IMR-90 (cell line): ENCODE measurements around the gene YEATS4. TPM values are rescaled to one million over a fixed set of nuclear protein-coding genes. Genes with fewer than 3 reads are reported as not detected.

ENCODE experiments used
- ATAC-seq: fragments of 200-7000 bp; cut with Tn5 transposase; 2 replicates; pipeline ENCODE4 v1.9.1; 2020; ENCODE audit warnings: low read depth, mild to moderate bottlenecking, moderate library complexity
- BruUV-seq: library from RNA; stranded (reverse); fragments of 400-500 nt; replicated peaks from 2 replicates; lab custom pipeline; 2021; lab: Mats Ljungman, UMichigan
- CTCF ChIA-PET: fragments of 300-600 bp; formaldehyde crosslinking; extraction: SDS; loops from one replicate; lab custom pipeline; 2021; ENCODE audit warnings: antibody characterized with exemption; lab: Yijun Ruan, JAX
- POLR2A ChIA-PET: fragments of 300-600 bp; sonication (Branson Sonifier 250); formaldehyde crosslinking; loops from one replicate; lab custom pipeline; 2022; ENCODE audit warnings: antibody characterized with exemption; ENCODE audit not compliant: unreplicated experiment; lab: Charles Lee
- DNase-seq: peaks from one replicate; pipeline ENCODE4 v3.0.0; 2013
- H2AFZ ChIP-seq: replicated peaks from 2 replicates; pipeline ENCODE3; 2013; ENCODE audit warnings: low read length, mild to moderate bottlenecking; ENCODE audit not compliant: poor library complexity
- H2AK5ac ChIP-seq: 2 replicates; pipeline ENCODE4 v1.6.1; 2013; ENCODE audit warnings: low read depth, low read length, inconsistent platforms
- H2AK9ac ChIP-seq: replicated peaks from 2 replicates; pipeline ENCODE3; 2013; ENCODE audit warnings: mild to moderate bottlenecking, low read depth, low read length, moderate library complexity; ENCODE audit not compliant: poor library complexity
- H2BK120ac ChIP-seq: 2 replicates; pipeline ENCODE4 v1.6.1; 2013; ENCODE audit warnings: low read depth, low read length, inconsistent platforms
- H2BK15ac ChIP-seq: 3 replicates; pipeline ENCODE4 v1.6.1; 2013; ENCODE audit warnings: low read depth, low read length, inconsistent platforms
- H2BK20ac ChIP-seq: 2 replicates; pipeline ENCODE4 v1.6.1; 2013; ENCODE audit warnings: low read depth, mild to moderate bottlenecking, inconsistent platforms, low read length, moderate library complexity
- H2BK5ac ChIP-seq: 2 replicates; pipeline ENCODE4 v1.6.1; 2013; ENCODE audit warnings: mild to moderate bottlenecking, low read depth, low read length, inconsistent platforms; ENCODE audit not compliant: poor library complexity, severe bottlenecking
- H3K14ac ChIP-seq: replicated peaks from 2 replicates; pipeline ENCODE4 v1.6.1; 2013; ENCODE audit warnings: low read depth, low read length, inconsistent platforms
- H3K18ac ChIP-seq: 2 replicates; pipeline ENCODE4 v1.6.1; 2013; ENCODE audit warnings: low read depth, low read length, control low read depth
- H3K23ac ChIP-seq: 2 replicates; pipeline ENCODE4 v1.6.1; 2013; ENCODE audit warnings: low read depth, low read length, inconsistent platforms
- H3K27ac ChIP-seq: 2 replicates; pipeline ENCODE4 v1.5.1; 2013; ENCODE audit warnings: mild to moderate bottlenecking, control low read depth, low read length; ENCODE audit not compliant: insufficient read depth
- H3K27me3 ChIP-seq: 2 replicates; pipeline ENCODE4 v1.6.1; 2013; ENCODE audit warnings: low read length; ENCODE audit not compliant: control insufficient read depth, insufficient read depth
- H3K36me3 ChIP-seq: 2 replicates; pipeline ENCODE4 v1.6.1; 2013; ENCODE audit warnings: low read length, mixed read lengths; ENCODE audit not compliant: control insufficient read depth, insufficient read depth
- H3K4ac ChIP-seq: 2 replicates; pipeline ENCODE4 v1.6.1; 2013; ENCODE audit warnings: low read depth, low read length, inconsistent platforms
- H3K4me1 ChIP-seq: 2 replicates; pipeline ENCODE4 v1.6.1; 2013; ENCODE audit warnings: low read length, mixed read lengths; ENCODE audit not compliant: control insufficient read depth, insufficient read depth
- H3K4me2 ChIP-seq: 2 replicates; pipeline ENCODE4 v1.6.1; 2013; ENCODE audit warnings: low read depth, mild to moderate bottlenecking, control low read depth, low read length, moderate library complexity
- H3K4me3 ChIP-seq: 2 replicates; pipeline ENCODE4 v1.5.1; 2013; ENCODE audit warnings: low read depth, mild to moderate bottlenecking, control low read depth, low read length, moderate library complexity; ENCODE audit not compliant: insufficient read depth
- H3K56ac ChIP-seq: 2 replicates; pipeline ENCODE4 v1.6.1; 2013; ENCODE audit warnings: low read length, inconsistent platforms; ENCODE audit not compliant: insufficient read depth; ENCODE audit errors: extremely low read depth
- H3K79me1 ChIP-seq, 2 experiments: 2 replicates each; pipeline ENCODE4 v1.6.1; 2013; ENCODE audit warnings: low read length in 2 of 2, inconsistent platforms in 1 of 2, low read depth in 1 of 2
- H3K9ac ChIP-seq: 2 replicates; pipeline ENCODE4 v1.6.1; 2013; ENCODE audit warnings: low read depth, low read length, control low read depth
- H3K9me1 ChIP-seq: 2 replicates; pipeline ENCODE4 v1.6.1; 2013; ENCODE audit warnings: low read length, inconsistent platforms; ENCODE audit not compliant: insufficient read depth
- H3K9me3 ChIP-seq: 2 replicates; pipeline ENCODE4 v1.6.1; 2013; ENCODE audit warnings: low read length; ENCODE audit not compliant: control insufficient read depth, insufficient read depth
- H4K20me1 ChIP-seq: 2 replicates; pipeline ENCODE4 v1.6.1; 2013; ENCODE audit warnings: low read length, inconsistent platforms; ENCODE audit not compliant: insufficient read depth
- H4K5ac ChIP-seq: 2 replicates; pipeline ENCODE4 v1.6.1; 2013; ENCODE audit warnings: mild to moderate bottlenecking, low read depth, low read length, control low read depth
- H4K8ac ChIP-seq, 2 experiments: 2 replicates each; pipeline ENCODE4 v1.6.1; 2013; ENCODE audit warnings: low read depth in 2 of 2, low read length in 2 of 2, control low read depth in 1 of 2, inconsistent platforms in 1 of 2
- H4K91ac ChIP-seq: 2 replicates; pipeline ENCODE4 v1.6.1; 2013; ENCODE audit warnings: low read depth, low read length, inconsistent platforms; ENCODE audit not compliant: insufficient read depth
- FOS ChIP-seq: fragments of 150-350 bp; IDR thresholded peaks from 2 replicates; pipeline ENCODE4 v1.6.1; 2016; ENCODE audit warnings: low read depth, low read length
- RCOR1 ChIP-seq: IDR thresholded peaks from 2 replicates; pipeline ENCODE4 v1.6.1; 2012; ENCODE audit warnings: mild to moderate bottlenecking, low read length, improper control_type of control experiment; ENCODE audit not compliant: insufficient replicate concordance
- SMC3 ChIP-seq: fragments of 150-350 bp; IDR thresholded peaks from 2 replicates; pipeline ENCODE4 v1.6.1; 2016; ENCODE audit warnings: low read depth, mild to moderate bottlenecking, antibody characterized with exemption, low read length, moderate library complexity
- WGBS, 2 experiments: methylation state at CpG; one replicate each; pipeline versions ENCODE4 v1.1.5 to v1.1.7; 2013; ENCODE audit warnings: missing lambda C conversion rate in 2 of 2; ENCODE audit not compliant: insufficient read length in 1 of 2; ENCODE audit errors: extremely low coverage in 2 of 2; 5-methylcytosine and 5-hydroxymethylcytosine counted together
- dilution Hi-C: fragments of 300-500 bp; cut with HindIII; formaldehyde crosslinking; loops from one replicate; pipeline ENCODE4 v1.14.3; 2018; ENCODE audit warnings: low sequenced_read_pairs; ENCODE audit not compliant: unreplicated experiment
- in situ Hi-C: fragments of 300-500 bp; cut with MboI; formaldehyde crosslinking; loops from 3 replicates; pipeline ENCODE4 v1.14.3; 2019; ENCODE audit warnings: low sequenced_read_pairs, inconsistent platforms, mixed read lengths
- intact Hi-C: fragments of 100-400 bp; cut with micrococcal nuclease; formaldehyde crosslinking; loops from 2 replicates; pipeline ENCODE4 v1.10.0; 2022
- polyA plus RNA-seq, 3 experiments: library from polyadenylated mRNA; depleted of rRNA; stranded (reverse); fragments of >200 nt; gene quantifications; 2 replicates each; pipeline ENCODE4 v1.2.3, GENCODE V29; 2012; ENCODE audit warnings: low replicate concordance in 1 of 3
- total RNA-seq: library from RNA; depleted of rRNA; stranded (reverse); fragments of >200 nt; gene quantifications from 2 replicates; pipeline ENCODE4 v1.2.3, GENCODE V29; 2012

Gene YEATS4
- total and polyA plus RNA-seq, 2 of the 4 experiments (the other 2 are of a cell fraction), result 6.9 to 15.1 TPM

DNA sequence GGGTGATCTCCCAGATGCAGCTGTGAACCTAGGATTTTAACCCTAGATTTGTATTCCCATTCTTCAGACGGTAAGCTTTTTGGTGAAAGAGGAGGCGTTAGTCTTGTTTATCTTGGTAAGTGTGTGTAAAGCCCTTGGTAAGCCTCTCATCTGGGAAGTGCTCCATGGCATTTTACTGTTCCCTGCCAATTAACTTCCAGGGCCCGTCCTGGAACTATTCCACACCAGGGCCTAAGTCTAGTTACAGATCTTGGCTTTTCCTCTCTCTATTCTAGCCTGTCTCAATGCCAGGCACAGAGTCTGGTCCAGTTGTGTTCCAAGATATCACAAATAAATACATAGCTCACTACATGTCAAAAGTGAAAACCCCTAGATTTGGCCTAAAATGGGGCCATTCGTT, 42.4 kb downstream of the YEATS4 start:
- ATAC-seq, result no peak
- CTCF ChIA-PET, result interaction anchor here (0.6 kb wide), 1 partner anchor 154 kb away, joined by 3 read pairs; no protein-coding TSS in a partner anchor

More for the DNA sequence above, 42.4 kb downstream of the YEATS4 start:
- dilution Hi-C loops, result no loop called here
- DNase-seq, result no peak
- Histone ChIP-seq H3K4me2 (no peak overlapping the region), H3K36me3 (no peaks in the 10 kb centered on the region), H2AK9ac (no peak overlapping the region), H3K56ac (0 out of 2 replicates have a peak overlapping the region, but pooled peaks have one; percentile 21), H3K9me1 (no peaks in the 10 kb centered on the region; the same call in 1 of the 2 replicates), H3K18ac (no peak overlapping the region), H3K4me3 (no peak overlapping the region), H3K14ac (no peak overlapping the region), H3K9me3 (no peaks in the 10 kb centered on the region; the same call in 1 of the 2 replicates), H3K9ac (no peak overlapping the region), H4K91ac (no peak overlapping the region), H2BK20ac (no peak overlapping the region), H2BK15ac (no peak overlapping the region), H4K5ac (no peak overlapping the region), H3K4ac (no peak overlapping the region), H4K8ac (no peak overlapping the region), H2AK5ac (no peak overlapping the region), H2AFZ (no peak overlapping the region), H3K79me1 (no peaks in the 10 kb centered on the region; a peak in 1 of 4 replicates), H4K20me1 (no peaks in the 10 kb centered on the region), H3K27ac (no peak overlapping the region), H3K27me3 (no peaks in the 10 kb centered on the region), H3K23ac (no peak overlapping the region), H3K4me1 (peaks cover 6% of the 10 kb centered on the region; the same call in 1 of the 2 replicates), H2BK5ac (no peak overlapping the region), H2BK120ac (no peak overlapping the region)
- in situ Hi-C loops, result no loop called here
- POLR2A ChIA-PET, result no interaction called here
- intact Hi-C loops, result no loop called here
- BruUV-seq, result no TSS peak
- 57% methylated on average over 1 of the region's 4 CpGs; no CpG with 5 or more reads in 1 of the 2 experiments for WGBS, 2 experiments
- TF ChIP-seq RCOR1, result no peak
- TF ChIP-seq FOS, result no peak
- no peak for TF ChIP-seq SMC3
